ENCODE results near the gene MRPL38.

DNA sequence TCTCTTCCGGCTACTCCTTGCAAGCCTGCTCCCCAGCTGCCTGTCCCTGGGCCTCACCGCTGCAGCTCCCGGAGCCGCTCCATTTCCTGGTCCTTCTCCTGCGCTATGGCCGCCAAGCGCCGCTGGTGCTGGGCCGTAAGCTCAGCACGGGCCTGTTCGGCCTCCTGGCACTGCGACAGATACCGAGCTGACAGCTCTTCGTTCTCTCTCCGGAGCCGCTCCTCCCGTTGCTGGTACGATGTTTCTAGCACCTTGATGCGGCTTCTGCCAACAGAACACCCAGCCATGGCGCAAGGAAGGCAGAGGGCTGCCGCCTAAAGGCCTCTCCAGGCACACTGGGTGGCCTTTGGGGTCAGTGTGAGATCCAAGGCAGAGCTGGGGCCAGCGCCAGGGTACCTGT lies 14.9 kb upstream of the MRPL38 start:
- TF ChIP-seq NFE2L1 (CRISPR knock-in tag; IDR thresholded peaks at IDR 0.05) (no peak), NFYB (CRISPR knock-in tag; conservative IDR thresholded peaks at IDR 0.05; ENCODE audit: low read depth) (no peak), ZNF232 (CRISPR knock-in tag; IDR thresholded peaks at IDR 0.05) (no peak), NR3C1 (CRISPR knock-in tag; conservative IDR thresholded peaks at IDR 0.05; ENCODE audit: low read depth) (no peak)
- TF ChIP-seq, protein P1, sequence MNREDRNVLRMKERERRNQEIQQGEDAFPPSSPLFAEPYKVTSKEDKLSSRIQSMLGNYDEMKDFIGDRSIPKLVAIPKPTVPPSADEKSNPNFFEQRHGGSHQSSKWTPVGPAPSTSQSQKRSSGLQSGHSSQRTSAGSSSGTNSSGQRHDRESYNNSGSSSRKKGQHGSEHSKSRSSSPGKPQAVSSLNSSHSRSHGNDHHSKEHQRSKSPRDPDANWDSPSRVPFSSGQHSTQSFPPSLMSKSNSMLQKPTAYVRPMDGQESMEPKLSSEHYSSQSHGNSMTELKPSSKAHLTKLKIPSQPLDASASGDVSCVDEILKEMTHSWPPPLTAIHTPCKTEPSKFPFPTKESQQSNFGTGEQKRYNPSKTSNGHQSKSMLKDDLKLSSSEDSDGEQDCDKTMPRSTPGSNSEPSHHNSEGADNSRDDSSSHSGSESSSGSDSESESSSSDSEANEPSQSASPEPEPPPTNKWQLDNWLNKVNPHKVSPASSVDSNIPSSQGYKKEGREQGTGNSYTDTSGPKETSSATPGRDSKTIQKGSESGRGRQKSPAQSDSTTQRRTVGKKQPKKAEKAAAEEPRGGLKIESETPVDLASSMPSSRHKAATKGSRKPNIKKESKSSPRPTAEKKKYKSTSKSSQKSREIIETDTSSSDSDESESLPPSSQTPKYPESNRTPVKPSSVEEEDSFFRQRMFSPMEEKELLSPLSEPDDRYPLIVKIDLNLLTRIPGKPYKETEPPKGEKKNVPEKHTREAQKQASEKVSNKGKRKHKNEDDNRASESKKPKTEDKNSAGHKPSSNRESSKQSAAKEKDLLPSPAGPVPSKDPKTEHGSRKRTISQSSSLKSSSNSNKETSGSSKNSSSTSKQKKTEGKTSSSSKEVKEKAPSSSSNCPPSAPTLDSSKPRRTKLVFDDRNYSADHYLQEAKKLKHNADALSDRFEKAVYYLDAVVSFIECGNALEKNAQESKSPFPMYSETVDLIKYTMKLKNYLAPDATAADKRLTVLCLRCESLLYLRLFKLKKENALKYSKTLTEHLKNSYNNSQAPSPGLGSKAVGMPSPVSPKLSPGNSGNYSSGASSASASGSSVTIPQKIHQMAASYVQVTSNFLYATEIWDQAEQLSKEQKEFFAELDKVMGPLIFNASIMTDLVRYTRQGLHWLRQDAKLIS (CRISPR knock-in tag; IDR thresholded peaks at IDR 0.05; ENCODE audit: borderline replicate concordance): no peak
- TF ChIP-seq, protein P2, sequence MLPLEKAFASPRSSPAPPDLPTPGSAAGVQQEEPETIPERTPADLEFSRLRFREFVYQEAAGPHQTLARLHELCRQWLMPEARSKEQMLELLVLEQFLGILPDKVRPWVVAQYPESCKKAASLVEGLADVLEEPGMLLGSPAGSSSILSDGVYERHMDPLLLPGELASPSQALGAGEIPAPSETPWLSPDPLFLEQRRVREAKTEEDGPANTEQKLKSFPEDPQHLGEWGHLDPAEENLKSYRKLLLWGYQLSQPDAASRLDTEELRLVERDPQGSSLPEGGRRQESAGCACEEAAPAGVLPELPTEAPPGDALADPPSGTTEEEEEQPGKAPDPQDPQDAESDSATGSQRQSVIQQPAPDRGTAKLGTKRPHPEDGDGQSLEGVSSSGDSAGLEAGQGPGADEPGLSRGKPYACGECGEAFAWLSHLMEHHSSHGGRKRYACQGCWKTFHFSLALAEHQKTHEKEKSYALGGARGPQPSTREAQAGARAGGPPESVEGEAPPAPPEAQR (CRISPR knock-in tag; IDR thresholded peaks at IDR 0.05): no peak
- TF ChIP-seq, protein P3, sequence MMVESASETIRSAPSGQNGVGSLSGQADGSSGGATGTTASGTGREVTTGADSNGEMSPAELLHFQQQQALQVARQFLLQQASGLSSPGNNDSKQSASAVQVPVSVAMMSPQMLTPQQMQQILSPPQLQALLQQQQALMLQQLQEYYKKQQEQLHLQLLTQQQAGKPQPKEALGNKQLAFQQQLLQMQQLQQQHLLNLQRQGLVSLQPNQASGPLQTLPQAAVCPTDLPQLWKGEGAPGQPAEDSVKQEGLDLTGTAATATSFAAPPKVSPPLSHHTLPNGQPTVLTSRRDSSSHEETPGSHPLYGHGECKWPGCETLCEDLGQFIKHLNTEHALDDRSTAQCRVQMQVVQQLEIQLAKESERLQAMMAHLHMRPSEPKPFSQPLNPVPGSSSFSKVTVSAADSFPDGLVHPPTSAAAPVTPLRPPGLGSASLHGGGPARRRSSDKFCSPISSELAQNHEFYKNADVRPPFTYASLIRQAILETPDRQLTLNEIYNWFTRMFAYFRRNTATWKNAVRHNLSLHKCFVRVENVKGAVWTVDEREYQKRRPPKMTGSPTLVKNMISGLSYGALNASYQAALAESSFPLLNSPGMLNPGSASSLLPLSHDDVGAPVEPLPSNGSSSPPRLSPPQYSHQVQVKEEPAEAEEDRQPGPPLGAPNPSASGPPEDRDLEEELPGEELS (CRISPR knock-in tag; IDR thresholded peaks at IDR 0.05): no peak
- TF ChIP-seq, protein P4, sequence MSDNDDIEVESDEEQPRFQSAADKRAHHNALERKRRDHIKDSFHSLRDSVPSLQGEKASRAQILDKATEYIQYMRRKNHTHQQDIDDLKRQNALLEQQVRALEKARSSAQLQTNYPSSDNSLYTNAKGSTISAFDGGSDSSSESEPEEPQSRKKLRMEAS (CRISPR knock-in tag; IDR thresholded peaks at IDR 0.05): no peak
